ENCODE data around the gene NTMT2.

The NTMT2 gene

GRCh38 chr1:170214117-170215032, 68.6 kb downstream of the NTMT2 start:
- no peak for DNase-seq

- DNase-seq, result no peak
Measured at GRCh38 chr1:170215072-170215885, 69.5 kb downstream of the NTMT2 start.

GRCh38 chr1:170217517-170218256, 71.9 kb downstream of the NTMT2 start:
- no peak for DNase-seq

GRCh38 chr1:170218257-170218650, 72.5 kb downstream of the NTMT2 start:
- no peak for DNase-seq

All from NCI-H1105 treated with DMSO at 0.1 percent for 48 hours (cell line).